Panc1 (cell line): Measurements from ENCODE around the gene RBM5. TPM values are rescaled to one million over a fixed set of nuclear protein-coding genes. Genes with fewer than 3 reads are reported as not detected.

Source experiments
- ATAC-seq: fragments of 200-7000 bp; cut with Tn5 transposase; 2 replicates; pipeline ENCODE4 v1.9.1; 2020; ENCODE audit warnings: mild to moderate bottlenecking, moderate library complexity
- BruUV-seq: library from RNA; stranded (reverse); fragments of 400-500 nt; replicated peaks from 2 replicates; lab custom pipeline; 2021; lab: Mats Ljungman, UMichigan
- CTCF ChIA-PET: fragments of 300-600 bp; sonication (Branson Sonifier 250); formaldehyde crosslinking; loops from one replicate; lab custom pipeline; 2022; ENCODE audit warnings: antibody characterized with exemption; lab: Charles Lee
- POLR2A ChIA-PET: fragments of 300-600 bp; sonication (Branson Sonifier 250); formaldehyde crosslinking; loops from one replicate; lab custom pipeline; 2022; ENCODE audit warnings: antibody characterized with exemption; lab: Charles Lee
- DNase-seq: peaks from one replicate; pipeline ENCODE4 v3.0.0-alpha.2; 2010; ENCODE audit warnings: low read depth, low spot score
- H3K27ac ChIP-seq: 2 replicates; pipeline ENCODE4 v1.5.1; 2011; ENCODE audit warnings: mild to moderate bottlenecking, low read length, inconsistent platforms
- H3K27me3 ChIP-seq: fragments of 200-500 bp; sonication (Bioruptor generic); 2 replicates; pipeline ENCODE4 v1.6.0; 2014; ENCODE audit warnings: low read length, inconsistent platforms; ENCODE audit not compliant: control insufficient read depth, insufficient read depth
- H3K36me3 ChIP-seq: fragments of 200-500 bp; sonication (Bioruptor generic); 2 replicates; pipeline ENCODE4 v1.5.1; 2014; ENCODE audit warnings: inconsistent platforms, mild to moderate bottlenecking, low read length, moderate library complexity; ENCODE audit not compliant: control insufficient read depth, insufficient read depth
- H3K4me1 ChIP-seq: 2 replicates; pipeline ENCODE4 v1.5.1; 2011; ENCODE audit warnings: inconsistent platforms, mild to moderate bottlenecking, low read length, moderate library complexity; ENCODE audit not compliant: control insufficient read depth, insufficient read depth
- H3K4me3 ChIP-seq, 2 experiments: 2 replicates each; pipeline ENCODE4 v1.5.1; 2011 to 2012; ENCODE audit warnings: low read depth in 2 of 2, low read length in 2 of 2, mild to moderate bottlenecking in 2 of 2, inconsistent platforms in 1 of 2, moderate library complexity in 1 of 2
- H3K9me3 ChIP-seq: fragments of 200-500 bp; sonication (Bioruptor generic); 2 replicates; pipeline ENCODE4 v1.5.1; 2014; ENCODE audit warnings: low read depth, mild to moderate bottlenecking, inconsistent platforms, low read length, moderate library complexity; ENCODE audit not compliant: control insufficient read depth, insufficient read depth
- CTCF ChIP-seq: fragments of 450-650 bp; IDR thresholded peaks from 2 replicates; pipeline ENCODE4 v1.5.1; 2017; ENCODE audit warnings: mild to moderate bottlenecking
- POLR2AphosphoS5 ChIP-seq: IDR thresholded peaks from 2 replicates; pipeline ENCODE4 v1.6.1; 2012; ENCODE audit warnings: mild to moderate bottlenecking, low read depth, low read length, moderate library complexity
- REST ChIP-seq, 2 experiments: IDR thresholded peaks; 2 replicates each; pipeline ENCODE4 v1.6.1; 2011 to 2012; ENCODE audit warnings: low read depth in 2 of 2, control low read depth in 1 of 2, low read length in 1 of 2, mild to moderate bottlenecking in 1 of 2, moderate library complexity in 1 of 2; ENCODE audit not compliant: insufficient read depth in 1 of 2
- SIN3A ChIP-seq: IDR thresholded peaks from 2 replicates; pipeline ENCODE4 v1.6.1; 2012; ENCODE audit warnings: low read depth, mild to moderate bottlenecking, low read length, moderate library complexity, borderline replicate concordance; ENCODE audit not compliant: insufficient read depth
- TCF7L2 ChIP-seq: IDR thresholded peaks from 2 replicates; pipeline ENCODE4 v1.6.1; 2011; ENCODE audit warnings: mild to moderate bottlenecking, low read depth, low read length, inconsistent platforms
- in situ Hi-C: cut with HindIII; loops from 2 replicates; pipeline ENCODE4 v1.10.0; 2016; ENCODE audit warnings: low sequenced_read_pairs, low pct_unique_long_range_greater_than_20kb
- intact Hi-C: fragments of 100-400 bp; cut with micrococcal nuclease; formaldehyde crosslinking; loops from one replicate; pipeline ENCODE4 v1.10.0; 2022; ENCODE audit not compliant: unreplicated experiment
- total RNA-seq: library from RNA; stranded (reverse); gene quantifications from one replicate; pipeline ENCODE4 v1.2.1, GENCODE V29; 2021; ENCODE audit not compliant: unreplicated experiment

The RBM5 gene
- total RNA-seq, 1 experiment from 2014 or later = 86.6 TPM

- H3K9me3 ChIP-seq = no peaks in the 10 kb centered on the region
- DNase-seq (no peak), ATAC-seq (no peak)
- no peaks in the 10 kb centered on the region for H3K36me3 ChIP-seq
- no peak overlapping the region for H3K27ac ChIP-seq
- BruUV-seq = no TSS peak
- ChIA-PET POLR2A (no interaction called here), CTCF (no interaction called here)
- in situ Hi-C loops = no loop called here
- no peaks in the 10 kb centered on the region for H3K27me3 ChIP-seq
- TF ChIP-seq CTCF (no peak), REST (IDR thresholded peaks at IDR 0.05; ENCODE audit: insufficient read depth in 1 of 2, low read depth in 2 of 2, low read length in 1 of 2) (no peak), TCF7L2 (no peak), SIN3A (no peak), POLR2AphosphoS5 (no peak)
- no peak overlapping the region for H3K4me3 ChIP-seq
- peaks cover 11% of the 10 kb centered on the region for H3K4me1 ChIP-seq
- intact Hi-C loops = no loop called here
Measured at GRCh38 chr3:50133283-50133615, 44.5 kb downstream of the RBM5 start.

- Histone ChIP-seq H3K36me3 (no peaks in the 10 kb centered on the region), H3K4me3 (no peak overlapping the region), H3K9me3 (no peaks in the 10 kb centered on the region), H3K4me1 (peaks cover 23% of the 10 kb centered on the region), H3K27me3 (no peaks in the 10 kb centered on the region), H3K27ac (no peak overlapping the region)
- in situ Hi-C loops = no loop called here
- DNase-seq = no peak
- ChIA-PET CTCF (interaction anchor here (0.6 kb wide), 1 partner anchor 191 kb away, joined by 3 read pairs; no protein-coding TSS in a partner anchor), POLR2A (no interaction called here)
- TF ChIP-seq SIN3A (no peak), TCF7L2 (no peak), POLR2AphosphoS5 (no peak), REST (IDR thresholded peaks at IDR 0.05; ENCODE audit: insufficient read depth in 1 of 2, low read depth in 2 of 2, low read length in 1 of 2) (no peak)
- BruUV-seq = no TSS peak
- ATAC-seq = no peak
- intact Hi-C loops = no loop called here
Measured at GRCh38 chr3:50134367-50134766, 45.6 kb downstream of the RBM5 start.
